HepG2 (cell line): ENCODE data around the gene UBR7. TPM values are rescaled to one million over a fixed set of nuclear protein-coding genes. Genes with fewer than 3 reads are reported as not detected.

Source experiments
- ATAC-seq: fragments of 200-7000 bp; cut with Tn5 transposase; 3 replicates; pipeline ENCODE4 v1.9.1; 2020; ENCODE audit warnings: mild to moderate bottlenecking, moderate library complexity
- BruUV-seq: library from RNA; stranded (reverse); fragments of 400-500 nt; replicated peaks from 2 replicates; lab custom pipeline; 2021; lab: Mats Ljungman, UMichigan
- CTCF ChIA-PET: fragments of 300-600 bp; formaldehyde crosslinking; extraction: SDS; loops from one replicate; lab custom pipeline; 2021; ENCODE audit warnings: low total read pairs, inconsistent platforms, low intra/inter-chr PET ratio; lab: Yijun Ruan, JAX
- POLR2A ChIA-PET: fragments of 350-600 bp; sonication (Branson Sonifier 250); formaldehyde crosslinking; loops from one replicate; lab custom pipeline; 2020; ENCODE audit warnings: antibody characterized with exemption, inconsistent platforms; lab: Yijun Ruan, JAX
- DNase-seq: peaks from one replicate; pipeline ENCODE4 v3.0.0-alpha.2; 2015; ENCODE audit warnings: low spot score
- FAIRE-seq: peaks from 3 replicates; lab custom pipeline; 2011; peaks lifted over from hg19 to GRCh38; lab: Jason Lieb, UNC
- H2AFZ ChIP-seq: one replicate; pipeline ENCODE4 v1.6.1; 2011; ENCODE audit warnings: low read length, inconsistent platforms
- H3K27ac ChIP-seq: fragments of 300-600 bp; 3 replicates; pipeline ENCODE4 v1.8.0; 2011; ENCODE audit warnings: mixed run types, mild to moderate bottlenecking, mixed read lengths, low read length, inconsistent platforms; ENCODE audit not compliant: insufficient read depth; ENCODE audit errors: extremely low read length
- H3K27me3 ChIP-seq, 2 experiments: fragments of 200-600 bp in 1 of 2; 2 replicates in 1 of 2; 3 replicates in 1 of 2; pipeline versions ENCODE4 v1.6.0 to v1.8.0; 2011; ENCODE audit warnings: low read length in 2 of 2, mild to moderate bottlenecking in 2 of 2, moderate library complexity in 2 of 2, inconsistent platforms in 1 of 2; ENCODE audit not compliant: insufficient read depth in 2 of 2, control insufficient read depth in 1 of 2
- H3K36me3 ChIP-seq, 2 experiments: fragments of 200-600 bp in 1 of 2; replicated peaks in 1 of 2; 2 replicates in 1 of 2; 3 replicates in 1 of 2; pipeline versions ENCODE4 v1.5.1 to v1.8.0; 2011; ENCODE audit warnings: low read length in 2 of 2, inconsistent platforms in 1 of 2; ENCODE audit not compliant: insufficient read depth in 2 of 2, control insufficient read depth in 1 of 2
- H3K4me1 ChIP-seq: 2 replicates; pipeline ENCODE4 v1.5.1; 2012; ENCODE audit warnings: low read length, inconsistent platforms; ENCODE audit not compliant: insufficient read depth
- H3K4me2 ChIP-seq: 2 replicates; pipeline ENCODE4 v1.6.0; 2011; ENCODE audit warnings: low read depth, low read length, inconsistent platforms
- H3K4me3 ChIP-seq, 3 experiments: fragments of 200-600 bp in 1 of 3; sonication (generic), shearing (Covaris generic) in 1 of 3; replicated peaks in 1 of 3; 2 replicates each; pipeline ENCODE4 v1.5.1; 2011 to 2016; ENCODE audit warnings: low read length in 3 of 3, inconsistent platforms in 2 of 3, low read depth in 2 of 3, mild to moderate bottlenecking in 2 of 3, control low read depth in 1 of 3, mixed read lengths in 1 of 3; ENCODE audit not compliant: insufficient read depth in 1 of 3
- H3K79me2 ChIP-seq: one replicate; pipeline ENCODE4 v1.6.1; 2011; ENCODE audit warnings: low read length, inconsistent platforms; ENCODE audit not compliant: insufficient read depth
- H3K9ac ChIP-seq: 2 replicates; pipeline ENCODE4 v1.6.0; 2011; ENCODE audit warnings: mild to moderate bottlenecking, low read depth, low read length, inconsistent platforms; ENCODE audit not compliant: insufficient read depth
- H3K9me3 ChIP-seq: 2 replicates; pipeline ENCODE4 v1.5.1; 2012; ENCODE audit warnings: mild to moderate bottlenecking, low read length
- H4K20me1 ChIP-seq: 2 replicates; pipeline ENCODE4 v1.6.0; 2011; ENCODE audit warnings: inconsistent platforms, mild to moderate bottlenecking, low read length, moderate library complexity; ENCODE audit not compliant: insufficient read depth
- KDM1A ChIP-seq: IDR thresholded peaks from 2 replicates; pipeline ENCODE4 v1.6.1; 2016; ENCODE audit warnings: missing compliant biosample characterization
- MAFK ChIP-seq, 2 experiments: IDR thresholded peaks in 1 of 2; conservative IDR thresholded peaks in 1 of 2; 2 replicates each; pipeline ENCODE4 v1.6.1; 2011; ENCODE audit warnings: improper control_type of control experiment in 2 of 2, low read length in 2 of 2
- SOX6 ChIP-seq, 2 experiments: fragments of 450-650 bp in 1 of 2; sonication (generic) in 1 of 2; formaldehyde crosslinking in 1 of 2; IDR thresholded peaks; 2 replicates each; pipeline versions ENCODE4 v1.4.0 to v1.6.1; 2017 to 2020; ENCODE audit warnings: antibody characterized with exemption in 1 of 2, mild to moderate bottlenecking in 1 of 2, missing genetic modification reagents in 1 of 2
- ZNF251 ChIP-seq: sonication (generic); formaldehyde crosslinking; IDR thresholded peaks from 2 replicates; pipeline ENCODE4 v1.9.0; 2021; ENCODE audit warnings: mild to moderate bottlenecking, missing genetic modification reagents
- WGBS: methylation state at CpG from one replicate; pipeline ENCODE4 v1.1.6; 2017; ENCODE audit warnings: low lambda C conversion rate; 5-methylcytosine and 5-hydroxymethylcytosine counted together
- in situ Hi-C: cut with HindIII; loops from 2 replicates; pipeline ENCODE4 v1.10.0; 2017; ENCODE audit warnings: low pct_unique_long_range_greater_than_20kb; ENCODE audit not compliant: extremely low pct_ligation_motif_present
- intact Hi-C: fragments of 100-400 bp; cut with micrococcal nuclease; formaldehyde crosslinking; loops from one replicate; pipeline ENCODE4 v1.10.0; 2022; ENCODE audit not compliant: unreplicated experiment
- polyA plus RNA-seq, 8 experiments: library from polyadenylated mRNA; depleted of rRNA in 3 of 8; stranded (reverse) in 7 of 8; unstranded in 1 of 8; fragments of >200 nt; fragmentation: Illumina TruSeq in 4 of 8; extraction: Trizol in 4 of 8; gene quantifications; 2 replicates each; pipeline versions ENCODE4 v1.2.1 to v1.2.3, GENCODE V29; 2011 to 2016; ENCODE audit warnings: low read depth in 4 of 8, missing spikeins in 1 of 8, mixed read lengths in 1 of 8; ENCODE audit not compliant: insufficient read depth in 1 of 8
- total RNA-seq, 5 experiments: library from RNA; depleted of rRNA; stranded (reverse); fragments of >200 nt; fragmentation: Illumina TruSeq; extraction: Trizol; gene quantifications; 2 replicates each; pipeline ENCODE4 v1.2.3, GENCODE V29; 2016; ENCODE audit warnings: low read depth in 1 of 5
- TF ChIP-seq, protein P1 (sequence below): IDR thresholded peaks from 2 replicates; pipeline ENCODE4 v1.4.0; 2020; ENCODE audit warnings: mild to moderate bottlenecking, missing genetic modification reagents
- TF ChIP-seq, protein P2 (sequence below): sonication (generic); formaldehyde crosslinking; IDR thresholded peaks from 2 replicates; pipeline ENCODE4 v1.8.1; 2023; ENCODE audit warnings: missing genetic modification reagents, mild to moderate bottlenecking, borderline replicate concordance
- TF ChIP-seq, protein P3 (sequence below): sonication (generic); formaldehyde crosslinking; conservative IDR thresholded peaks from 2 replicates; pipeline ENCODE4 v1.8.1; 2023; ENCODE audit warnings: missing genetic modification reagents
- TF ChIP-seq, protein P4 (sequence below): sonication (generic); formaldehyde crosslinking; conservative IDR thresholded peaks from 2 replicates; pipeline ENCODE4 v1.4.0; 2020; ENCODE audit warnings: missing genetic modification reagents

Gene UBR7
- total and polyA plus RNA-seq, 2 of the 13 experiments (the other 11 are each of a cell fraction or from before 2014, with no cell fraction given), result 11.0 to 19.7 TPM

DNA sequence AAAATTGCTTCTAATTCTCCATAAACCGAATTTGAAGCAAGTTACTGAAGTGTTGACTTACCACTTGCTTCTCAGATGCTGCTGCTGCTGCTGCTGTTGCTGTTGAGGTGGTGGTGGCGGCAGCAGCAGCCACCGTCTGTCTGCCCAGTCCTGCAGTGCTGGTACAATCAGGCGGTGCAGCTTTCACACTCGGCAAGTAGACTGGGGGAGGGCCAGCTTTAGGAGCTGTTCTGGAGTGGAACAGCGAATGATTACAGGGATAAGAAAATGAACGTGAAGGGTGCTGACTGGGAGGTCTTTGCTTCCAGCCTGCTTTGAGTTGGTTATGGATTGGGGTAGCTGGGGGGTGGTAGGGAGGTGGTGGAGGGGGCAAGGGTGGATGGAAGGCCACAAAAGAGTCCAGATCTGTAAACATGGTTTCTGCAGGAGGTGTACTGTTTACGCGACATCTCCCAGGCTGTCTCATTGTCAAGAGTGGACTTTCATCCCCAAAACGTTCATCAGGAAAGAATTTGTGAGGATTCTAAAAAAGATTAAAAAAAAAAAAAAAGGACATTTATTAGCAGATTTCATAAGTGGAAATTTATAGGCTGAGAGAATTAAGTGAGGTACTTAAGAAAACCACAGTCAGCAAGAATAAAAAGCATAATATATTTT lies 38.8 kb downstream of the UBR7 start:
- Histone ChIP-seq H3K79me2 (no peaks in the 10 kb centered on the region), H3K9me3 (no peaks in the 10 kb centered on the region), H3K4me2 (no peak overlapping the region), H3K27me3 (no peaks in the 10 kb centered on the region), H3K27ac (no peak overlapping the region)
- no TSS peak for BruUV-seq
- no peak for FAIRE-seq
- in situ Hi-C loops, result no loop called here
- no peak for DNase-seq
- peak in 1 of 2 experiments; percentile 25; a peak in 1 of 4 replicates for TF ChIP-seq MAFK (conservative IDR thresholded peaks at IDR 0.05 in 1 of 2, IDR thresholded peaks at IDR 0.05 in 1 of 2; ENCODE audit: low read length in 2 of 2)
- TF ChIP-seq, protein P1, sequence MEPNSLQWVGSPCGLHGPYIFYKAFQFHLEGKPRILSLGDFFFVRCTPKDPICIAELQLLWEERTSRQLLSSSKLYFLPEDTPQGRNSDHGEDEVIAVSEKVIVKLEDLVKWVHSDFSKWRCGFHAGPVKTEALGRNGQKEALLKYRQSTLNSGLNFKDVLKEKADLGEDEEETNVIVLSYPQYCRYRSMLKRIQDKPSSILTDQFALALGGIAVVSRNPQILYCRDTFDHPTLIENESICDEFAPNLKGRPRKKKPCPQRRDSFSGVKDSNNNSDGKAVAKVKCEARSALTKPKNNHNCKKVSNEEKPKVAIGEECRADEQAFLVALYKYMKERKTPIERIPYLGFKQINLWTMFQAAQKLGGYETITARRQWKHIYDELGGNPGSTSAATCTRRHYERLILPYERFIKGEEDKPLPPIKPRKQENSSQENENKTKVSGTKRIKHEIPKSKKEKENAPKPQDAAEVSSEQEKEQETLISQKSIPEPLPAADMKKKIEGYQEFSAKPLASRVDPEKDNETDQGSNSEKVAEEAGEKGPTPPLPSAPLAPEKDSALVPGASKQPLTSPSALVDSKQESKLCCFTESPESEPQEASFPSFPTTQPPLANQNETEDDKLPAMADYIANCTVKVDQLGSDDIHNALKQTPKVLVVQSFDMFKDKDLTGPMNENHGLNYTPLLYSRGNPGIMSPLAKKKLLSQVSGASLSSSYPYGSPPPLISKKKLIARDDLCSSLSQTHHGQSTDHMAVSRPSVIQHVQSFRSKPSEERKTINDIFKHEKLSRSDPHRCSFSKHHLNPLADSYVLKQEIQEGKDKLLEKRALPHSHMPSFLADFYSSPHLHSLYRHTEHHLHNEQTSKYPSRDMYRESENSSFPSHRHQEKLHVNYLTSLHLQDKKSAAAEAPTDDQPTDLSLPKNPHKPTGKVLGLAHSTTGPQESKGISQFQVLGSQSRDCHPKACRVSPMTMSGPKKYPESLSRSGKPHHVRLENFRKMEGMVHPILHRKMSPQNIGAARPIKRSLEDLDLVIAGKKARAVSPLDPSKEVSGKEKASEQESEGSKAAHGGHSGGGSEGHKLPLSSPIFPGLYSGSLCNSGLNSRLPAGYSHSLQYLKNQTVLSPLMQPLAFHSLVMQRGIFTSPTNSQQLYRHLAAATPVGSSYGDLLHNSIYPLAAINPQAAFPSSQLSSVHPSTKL, result no peak
- no peak for TF ChIP-seq KDM1A
- TF ChIP-seq ZNF251 (CRISPR knock-in tag), result no peak
- TF ChIP-seq SOX6 (IDR thresholded peaks at IDR 0.05), result no peak
- peak; percentile 32; the same call in 1 of the 2 replicates for TF ChIP-seq SOX6 (CRISPR knock-in tag; IDR thresholded peaks at IDR 0.05)
- TF ChIP-seq, protein P2, sequence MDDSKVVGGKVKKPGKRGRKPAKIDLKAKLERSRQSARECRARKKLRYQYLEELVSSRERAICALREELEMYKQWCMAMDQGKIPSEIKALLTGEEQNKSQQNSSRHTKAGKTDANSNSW (CRISPR knock-in tag), result no peak
- TF ChIP-seq, protein P3, sequence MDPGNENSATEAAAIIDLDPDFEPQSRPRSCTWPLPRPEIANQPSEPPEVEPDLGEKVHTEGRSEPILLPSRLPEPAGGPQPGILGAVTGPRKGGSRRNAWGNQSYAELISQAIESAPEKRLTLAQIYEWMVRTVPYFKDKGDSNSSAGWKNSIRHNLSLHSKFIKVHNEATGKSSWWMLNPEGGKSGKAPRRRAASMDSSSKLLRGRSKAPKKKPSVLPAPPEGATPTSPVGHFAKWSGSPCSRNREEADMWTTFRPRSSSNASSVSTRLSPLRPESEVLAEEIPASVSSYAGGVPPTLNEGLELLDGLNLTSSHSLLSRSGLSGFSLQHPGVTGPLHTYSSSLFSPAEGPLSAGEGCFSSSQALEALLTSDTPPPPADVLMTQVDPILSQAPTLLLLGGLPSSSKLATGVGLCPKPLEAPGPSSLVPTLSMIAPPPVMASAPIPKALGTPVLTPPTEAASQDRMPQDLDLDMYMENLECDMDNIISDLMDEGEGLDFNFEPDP (CRISPR knock-in tag), result 0 out of 2 replicates have a peak, but pooled peaks have one; percentile 36
- TF ChIP-seq, protein P4, sequence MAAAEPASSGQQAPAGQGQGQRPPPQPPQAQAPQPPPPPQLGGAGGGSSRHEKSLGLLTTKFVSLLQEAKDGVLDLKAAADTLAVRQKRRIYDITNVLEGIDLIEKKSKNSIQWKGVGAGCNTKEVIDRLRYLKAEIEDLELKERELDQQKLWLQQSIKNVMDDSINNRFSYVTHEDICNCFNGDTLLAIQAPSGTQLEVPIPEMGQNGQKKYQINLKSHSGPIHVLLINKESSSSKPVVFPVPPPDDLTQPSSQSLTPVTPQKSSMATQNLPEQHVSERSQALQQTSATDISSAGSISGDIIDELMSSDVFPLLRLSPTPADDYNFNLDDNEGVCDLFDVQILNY (CRISPR knock-in tag), result no peak
- TF ChIP-seq, all 625 proteins: peak for 3
- intact Hi-C loops, result no loop called here
- ChIA-PET POLR2A (no interaction called here), CTCF (no interaction called here)
- peaks cover 16 to 61% of the 10 kb centered on the region in 2 experiments for H3K36me3 ChIP-seq
- no peak; the same call in 2 of the 3 replicates for ATAC-seq
- WGBS, result 76% methylated on average over 10 of the region's 10 CpGs
- H3K4me3 ChIP-seq, result no peak overlapping the region
- no peak overlapping the region for H2AFZ ChIP-seq
- H3K4me1 ChIP-seq, result peaks cover 17% of the 10 kb centered on the region
- H3K9ac ChIP-seq, result no peak overlapping the region
- H4K20me1 ChIP-seq, result no peaks in the 10 kb centered on the region
